Neural cell (in vitro differentiated cells): ENCODE results near the gene NCBP3. TPM values are rescaled to one million over a fixed set of nuclear protein-coding genes. Genes with fewer than 3 reads are reported as not detected.

Source experiments
- H2AFZ ChIP-seq: fragments of 200-600, 300-800 bp; sonication (generic), shearing (Covaris generic); 2 replicates; pipeline ENCODE4 v1.6.0; 2014; ENCODE audit warnings: low read depth, mild to moderate bottlenecking, antibody characterized with exemption, low read length, moderate library complexity
- H3F3A ChIP-seq: fragments of 200-600 bp; shearing (Covaris generic); 2 replicates; pipeline ENCODE4 v1.6.1; 2016; ENCODE audit warnings: mild to moderate bottlenecking, moderate library complexity, mixed read lengths, antibody characterized with exemption, low read length; ENCODE audit not compliant: insufficient read depth, poor library complexity, severe bottlenecking
- H3K27ac ChIP-seq: fragments of 200-600, 300-800 bp; sonication (generic), shearing (Covaris generic); 2 replicates; pipeline ENCODE4 v1.5.1; 2014; ENCODE audit warnings: mild to moderate bottlenecking, low read length, moderate library complexity
- H3K27me3 ChIP-seq: fragments of 300-800, 200-600 bp; sonication (generic), shearing (Covaris generic); 2 replicates; pipeline ENCODE4 v1.6.0; 2014; ENCODE audit warnings: mild to moderate bottlenecking, low read depth, low read length, moderate library complexity; ENCODE audit not compliant: insufficient read depth
- H3K36me3 ChIP-seq: fragments of 300-800, 200-600 bp; sonication (generic), shearing (Covaris generic); 2 replicates; pipeline ENCODE4 v1.5.1; 2014; ENCODE audit warnings: mild to moderate bottlenecking, antibody characterized with exemption, low read length, moderate library complexity; ENCODE audit not compliant: insufficient read depth
- H3K4me2 ChIP-seq: fragments of 300-800, 200-600 bp; sonication (generic), shearing (Covaris generic); 2 replicates; pipeline ENCODE4 v1.6.0; 2014; ENCODE audit warnings: mild to moderate bottlenecking, low read length
- H3K4me3 ChIP-seq: fragments of 300-800, 200-600 bp; sonication (generic), shearing (Covaris generic); 2 replicates; pipeline ENCODE4 v1.5.1; 2014; ENCODE audit warnings: mild to moderate bottlenecking, low read length, moderate library complexity
- H3K79me2 ChIP-seq: fragments of 200-600 bp; shearing (Covaris generic); replicated peaks from 2 replicates; pipeline ENCODE4 v1.6.0; 2014; ENCODE audit warnings: mild to moderate bottlenecking, low read length, moderate library complexity; ENCODE audit not compliant: insufficient read depth
- H3K9ac ChIP-seq: fragments of 300-800, 200-600 bp; sonication (generic), shearing (Covaris generic); 2 replicates; pipeline ENCODE4 v1.6.1; 2016; ENCODE audit warnings: mild to moderate bottlenecking, low read length, mixed read lengths
- H3K9me2 ChIP-seq: fragments of 200-600 bp; shearing (Covaris generic); 2 replicates; pipeline ENCODE4 v1.6.1; 2016; ENCODE audit warnings: mild to moderate bottlenecking, low read length, mixed read lengths; ENCODE audit not compliant: insufficient read depth
- H3K9me3 ChIP-seq: fragments of 200-600, 300-800 bp; sonication (generic), shearing (Covaris generic); 2 replicates; pipeline ENCODE4 v1.6.1; 2016; ENCODE audit warnings: mild to moderate bottlenecking, mixed run types, low read length, moderate library complexity, mixed read lengths
- H4K20me1 ChIP-seq: fragments of 200-600 bp; shearing (Covaris generic); 2 replicates; pipeline ENCODE4 v1.6.1; 2016; ENCODE audit warnings: mild to moderate bottlenecking, mixed run types; ENCODE audit not compliant: insufficient read depth
- EP300 ChIP-seq: fragments of 450-650 bp; conservative IDR thresholded peaks from 2 replicates; pipeline ENCODE4 v1.6.1; 2014; ENCODE audit warnings: antibody characterized with exemption, mild to moderate bottlenecking, moderate library complexity; ENCODE audit not compliant: poor library complexity, severe bottlenecking
- EZH2 ChIP-seq: fragments of 200-600, 300-800 bp; shearing (Covaris generic), sonication (generic); IDR thresholded peaks from 2 replicates; pipeline ENCODE4 v1.6.1; 2014; ENCODE audit warnings: antibody characterized with exemption, low read length, borderline replicate concordance, mild to moderate bottlenecking; ENCODE audit not compliant: insufficient read depth, poor library complexity, severe bottlenecking
- MXI1 ChIP-seq: fragments of 450-650 bp; conservative IDR thresholded peaks from 2 replicates; pipeline ENCODE4 v1.6.1; 2014; ENCODE audit warnings: antibody characterized with exemption, mild to moderate bottlenecking; ENCODE audit not compliant: poor library complexity, severe bottlenecking
- POLR2AphosphoS5 ChIP-seq: IDR thresholded peaks from 2 replicates; pipeline ENCODE4 v1.6.1; 2012
- SMC3 ChIP-seq: fragments of 450-650 bp; conservative IDR thresholded peaks from 2 replicates; pipeline ENCODE4 v1.6.1; 2014; ENCODE audit warnings: antibody characterized with exemption, mild to moderate bottlenecking, moderate library complexity; ENCODE audit not compliant: poor library complexity
- polyA plus RNA-seq: library from polyadenylated mRNA; depleted of rRNA; stranded (reverse); fragments of >200 nt; gene quantifications from 2 replicates; pipeline ENCODE4 v1.2.3, GENCODE V29; 2014
- TF ChIP-seq, protein P1 (sequence below): IDR thresholded peaks from 2 replicates; pipeline ENCODE4 v1.6.1; 2012; ENCODE audit warnings: borderline replicate concordance
- TF ChIP-seq, protein P2 (sequence below): fragments of 450-650 bp; IDR thresholded peaks from 2 replicates; pipeline ENCODE4 v1.5.1; 2014; ENCODE audit warnings: antibody characterized with exemption, mild to moderate bottlenecking, moderate library complexity; ENCODE audit not compliant: poor library complexity, severe bottlenecking

The NCBP3 gene
- polyA plus RNA-seq, 1 donor from 2014 or later: 132 TPM

DNA sequence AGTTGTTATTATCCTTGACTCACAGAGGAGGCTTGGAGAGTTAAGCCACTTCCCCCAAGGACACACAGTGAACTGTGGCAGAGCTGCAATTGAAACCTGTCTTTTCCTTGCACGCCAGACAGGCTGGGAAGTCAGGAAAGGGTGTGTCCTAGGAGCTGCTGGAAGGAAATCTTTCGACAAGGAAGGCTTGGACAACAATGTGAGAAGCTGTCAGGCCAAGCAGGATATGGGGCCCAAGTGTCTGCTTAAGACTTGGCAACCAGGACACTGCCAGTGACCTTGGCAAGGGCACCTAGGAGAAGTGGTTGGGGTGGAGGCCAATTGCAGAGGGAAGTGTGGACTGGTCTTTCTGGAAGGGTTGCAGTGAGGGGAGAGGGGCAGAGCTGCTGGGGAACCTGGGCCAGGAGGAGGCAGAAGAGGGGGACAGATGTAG is 48.9 kb upstream of the NCBP3 start:
- H3F3A ChIP-seq: no peaks in the 10 kb centered on the region
- H3K9me2 ChIP-seq: no peaks in the 10 kb centered on the region
- no peak overlapping the region for H3K27ac ChIP-seq
- no peaks in the 10 kb centered on the region for H3K79me2 ChIP-seq
- H3K9me3 ChIP-seq: no peaks in the 10 kb centered on the region
- H2AFZ ChIP-seq: no peak overlapping the region
- H3K4me3 ChIP-seq: no peak overlapping the region
- H3K4me2 ChIP-seq: no peak overlapping the region
- no peaks in the 10 kb centered on the region for H3K27me3 ChIP-seq
- H4K20me1 ChIP-seq: no peaks in the 10 kb centered on the region
- no peak for TF ChIP-seq SMC3
- TF ChIP-seq, protein P1, sequence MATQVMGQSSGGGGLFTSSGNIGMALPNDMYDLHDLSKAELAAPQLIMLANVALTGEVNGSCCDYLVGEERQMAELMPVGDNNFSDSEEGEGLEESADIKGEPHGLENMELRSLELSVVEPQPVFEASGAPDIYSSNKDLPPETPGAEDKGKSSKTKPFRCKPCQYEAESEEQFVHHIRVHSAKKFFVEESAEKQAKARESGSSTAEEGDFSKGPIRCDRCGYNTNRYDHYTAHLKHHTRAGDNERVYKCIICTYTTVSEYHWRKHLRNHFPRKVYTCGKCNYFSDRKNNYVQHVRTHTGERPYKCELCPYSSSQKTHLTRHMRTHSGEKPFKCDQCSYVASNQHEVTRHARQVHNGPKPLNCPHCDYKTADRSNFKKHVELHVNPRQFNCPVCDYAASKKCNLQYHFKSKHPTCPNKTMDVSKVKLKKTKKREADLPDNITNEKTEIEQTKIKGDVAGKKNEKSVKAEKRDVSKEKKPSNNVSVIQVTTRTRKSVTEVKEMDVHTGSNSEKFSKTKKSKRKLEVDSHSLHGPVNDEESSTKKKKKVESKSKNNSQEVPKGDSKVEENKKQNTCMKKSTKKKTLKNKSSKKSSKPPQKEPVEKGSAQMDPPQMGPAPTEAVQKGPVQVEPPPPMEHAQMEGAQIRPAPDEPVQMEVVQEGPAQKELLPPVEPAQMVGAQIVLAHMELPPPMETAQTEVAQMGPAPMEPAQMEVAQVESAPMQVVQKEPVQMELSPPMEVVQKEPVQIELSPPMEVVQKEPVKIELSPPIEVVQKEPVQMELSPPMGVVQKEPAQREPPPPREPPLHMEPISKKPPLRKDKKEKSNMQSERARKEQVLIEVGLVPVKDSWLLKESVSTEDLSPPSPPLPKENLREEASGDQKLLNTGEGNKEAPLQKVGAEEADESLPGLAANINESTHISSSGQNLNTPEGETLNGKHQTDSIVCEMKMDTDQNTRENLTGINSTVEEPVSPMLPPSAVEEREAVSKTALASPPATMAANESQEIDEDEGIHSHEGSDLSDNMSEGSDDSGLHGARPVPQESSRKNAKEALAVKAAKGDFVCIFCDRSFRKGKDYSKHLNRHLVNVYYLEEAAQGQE: no peak
- no peak for TF ChIP-seq EP300
- no peak for TF ChIP-seq EZH2
- H3K36me3 ChIP-seq: no peaks in the 10 kb centered on the region
- H3K9ac ChIP-seq: no peak overlapping the region

DNA sequence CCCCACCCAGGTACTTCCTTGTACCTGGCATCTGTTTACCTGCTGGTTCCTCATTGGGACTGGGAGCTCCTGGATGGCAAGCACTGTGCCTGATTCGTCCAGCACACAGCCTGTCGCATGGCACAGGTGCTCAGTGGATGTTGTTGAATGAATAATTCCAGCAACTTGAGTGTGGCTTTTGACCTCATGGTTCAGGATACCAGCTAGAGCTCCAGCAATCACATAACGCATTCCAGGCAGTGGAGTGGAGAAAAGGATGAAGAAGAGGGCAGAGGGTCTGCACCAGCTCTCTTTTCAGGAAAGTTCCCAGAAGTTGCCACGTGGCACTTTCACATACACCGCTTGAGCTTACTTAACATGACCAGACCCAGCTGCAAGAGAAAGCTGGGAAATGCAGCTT is 48.1 kb upstream of the NCBP3 start:
- Histone ChIP-seq H4K20me1 (no peaks in the 10 kb centered on the region), H3K9me2 (no peaks in the 10 kb centered on the region), H3K36me3 (no peaks in the 10 kb centered on the region), H3K27me3 (no peaks in the 10 kb centered on the region), H3F3A (no peaks in the 10 kb centered on the region), H3K27ac (no peak overlapping the region), H3K4me3 (no peak overlapping the region), H3K9ac (no peak overlapping the region), H3K9me3 (no peaks in the 10 kb centered on the region), H3K79me2 (no peaks in the 10 kb centered on the region), H3K4me2 (no peak overlapping the region), H2AFZ (no peak overlapping the region)
- no peak for TF ChIP-seq EZH2
- TF ChIP-seq SMC3: no peak
- TF ChIP-seq EP300: no peak
- TF ChIP-seq, protein P2, sequence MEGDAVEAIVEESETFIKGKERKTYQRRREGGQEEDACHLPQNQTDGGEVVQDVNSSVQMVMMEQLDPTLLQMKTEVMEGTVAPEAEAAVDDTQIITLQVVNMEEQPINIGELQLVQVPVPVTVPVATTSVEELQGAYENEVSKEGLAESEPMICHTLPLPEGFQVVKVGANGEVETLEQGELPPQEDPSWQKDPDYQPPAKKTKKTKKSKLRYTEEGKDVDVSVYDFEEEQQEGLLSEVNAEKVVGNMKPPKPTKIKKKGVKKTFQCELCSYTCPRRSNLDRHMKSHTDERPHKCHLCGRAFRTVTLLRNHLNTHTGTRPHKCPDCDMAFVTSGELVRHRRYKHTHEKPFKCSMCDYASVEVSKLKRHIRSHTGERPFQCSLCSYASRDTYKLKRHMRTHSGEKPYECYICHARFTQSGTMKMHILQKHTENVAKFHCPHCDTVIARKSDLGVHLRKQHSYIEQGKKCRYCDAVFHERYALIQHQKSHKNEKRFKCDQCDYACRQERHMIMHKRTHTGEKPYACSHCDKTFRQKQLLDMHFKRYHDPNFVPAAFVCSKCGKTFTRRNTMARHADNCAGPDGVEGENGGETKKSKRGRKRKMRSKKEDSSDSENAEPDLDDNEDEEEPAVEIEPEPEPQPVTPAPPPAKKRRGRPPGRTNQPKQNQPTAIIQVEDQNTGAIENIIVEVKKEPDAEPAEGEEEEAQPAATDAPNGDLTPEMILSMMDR: no peak

DNA sequence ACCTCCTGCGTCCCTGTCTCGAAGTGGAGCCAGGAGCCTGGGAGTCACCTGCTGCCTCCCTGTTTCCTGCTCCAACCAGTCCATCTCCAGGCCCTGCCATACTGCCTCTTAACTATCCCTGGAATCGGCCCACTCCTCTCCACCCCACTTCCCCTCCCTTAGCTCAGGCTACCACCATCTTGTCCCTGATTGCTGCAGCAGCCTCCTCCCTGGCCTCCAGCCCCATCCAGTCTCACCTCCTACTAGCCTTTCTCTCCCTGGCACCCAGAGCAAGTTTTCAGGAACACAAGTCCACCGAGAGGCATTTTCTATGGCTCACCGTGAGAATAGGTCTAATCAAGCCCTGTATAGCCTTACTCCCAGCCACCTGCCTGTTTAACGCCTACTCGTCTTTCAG is 47.7 kb upstream of the NCBP3 start:
- no peaks in the 10 kb centered on the region for H3K27me3 ChIP-seq
- peak overlapping the region; percentile 65 for H3K9ac ChIP-seq
- no peak for TF ChIP-seq SMC3
- TF ChIP-seq, protein P2: no peak
- TF ChIP-seq MXI1: no peak
- TF ChIP-seq POLR2AphosphoS5: no peak
- H3K27ac ChIP-seq: no peak overlapping the region
- H2AFZ ChIP-seq: peak overlapping the region; percentile 56
- H3F3A ChIP-seq: no peaks in the 10 kb centered on the region
- H3K9me2 ChIP-seq: no peaks in the 10 kb centered on the region
- no peaks in the 10 kb centered on the region for H3K36me3 ChIP-seq
- H3K4me2 ChIP-seq: no peak overlapping the region
- H3K9me3 ChIP-seq: no peaks in the 10 kb centered on the region
- peak overlapping the region; percentile 78 for H3K4me3 ChIP-seq
- H4K20me1 ChIP-seq: no peaks in the 10 kb centered on the region
- H3K79me2 ChIP-seq: no peaks in the 10 kb centered on the region
